Liver (tissue), 9 donors: ENCODE measurements around the gene DHX32. TPM values are rescaled to one million over a fixed set of nuclear protein-coding genes. Genes with fewer than 3 reads are reported as not detected.

Experiments
- DNase-seq: peaks from one replicate; pipeline ENCODE4 v3.0.0-alpha.2; 2017; ENCODE audit warnings: low spot score
- H3K27ac ChIP-seq, 2 donors: one replicate each; pipeline ENCODE4 v1.7.0; 2013; ENCODE audit warnings: inconsistent platforms in 2 of 2, low read length in 2 of 2, control low read depth in 1 of 2, low read depth in 1 of 2, mild to moderate bottlenecking in 1 of 2
- H3K27me3 ChIP-seq, 4 donors: one replicate each; pipeline versions ENCODE4 v1.6.1 to v1.7.0; 2013; ENCODE audit warnings: low read length in 3 of 4, inconsistent platforms in 1 of 4, mild to moderate bottlenecking in 1 of 4, moderate library complexity in 1 of 4; ENCODE audit not compliant: control insufficient read depth in 4 of 4, insufficient read depth in 4 of 4
- H3K36me3 ChIP-seq, 4 donors: one replicate each; pipeline versions ENCODE4 v1.6.1 to v1.7.0; 2013; ENCODE audit warnings: low read length in 3 of 4, mild to moderate bottlenecking in 3 of 4, low read depth in 1 of 4, moderate library complexity in 1 of 4; ENCODE audit not compliant: control insufficient read depth in 4 of 4, insufficient read depth in 3 of 4
- H3K4me1 ChIP-seq, 4 donors: one replicate each; pipeline versions ENCODE4 v1.6.1 to v1.7.0; 2013; ENCODE audit warnings: low read length in 3 of 4, mild to moderate bottlenecking in 3 of 4, moderate library complexity in 1 of 4; ENCODE audit not compliant: control insufficient read depth in 4 of 4, insufficient read depth in 4 of 4
- H3K4me3 ChIP-seq, 3 donors: one replicate each; pipeline versions ENCODE4 v1.6.1 to v1.7.0; 2013; ENCODE audit warnings: low read length in 3 of 3, control low read depth in 1 of 3, low read depth in 1 of 3, mild to moderate bottlenecking in 1 of 3
- H3K9ac ChIP-seq, 2 donors: one replicate each; pipeline ENCODE4 v1.7.0; 2013; ENCODE audit warnings: low read length in 2 of 2, mild to moderate bottlenecking in 2 of 2, moderate library complexity in 2 of 2, control low read depth in 1 of 2, low read depth in 1 of 2
- H3K9me3 ChIP-seq, 4 donors: one replicate each; pipeline versions ENCODE4 v1.6.1 to v1.7.0; 2013; ENCODE audit warnings: low read length in 3 of 4; ENCODE audit not compliant: control insufficient read depth in 4 of 4
- CTCF ChIP-seq: fragments of 150-350 bp; IDR thresholded peaks from 2 replicates; pipeline ENCODE4 v1.5.1; 2017; ENCODE audit warnings: improper control_type of control experiment, low read depth, low read length; ENCODE audit not compliant: missing input control
- EGR1 ChIP-seq, 2 donors: IDR thresholded peaks; 2 replicates each; pipeline ENCODE4 v1.6.1; 2016 to 2018; ENCODE audit warnings: antibody characterized with exemption in 2 of 2, low read depth in 2 of 2
- FOXA1 ChIP-seq: IDR thresholded peaks from 2 replicates; pipeline ENCODE4 v1.6.1; 2016; ENCODE audit warnings: antibody characterized with exemption
- FOXA2 ChIP-seq: IDR thresholded peaks from 2 replicates; pipeline ENCODE4 v1.6.1; 2016; ENCODE audit warnings: antibody characterized with exemption
- GABPA ChIP-seq, 2 donors: IDR thresholded peaks in 1 of 2; conservative IDR thresholded peaks in 1 of 2; 2 replicates each; pipeline ENCODE4 v1.6.1; 2016; ENCODE audit warnings: antibody characterized with exemption in 2 of 2, mild to moderate bottlenecking in 1 of 2, moderate library complexity in 1 of 2
- HNF4G ChIP-seq: IDR thresholded peaks from 2 replicates; pipeline ENCODE4 v1.6.1; 2016; ENCODE audit warnings: antibody characterized with exemption
- JUND ChIP-seq, 2 donors: IDR thresholded peaks; 2 replicates each; pipeline ENCODE4 v1.6.1; 2016; ENCODE audit warnings: antibody characterized with exemption in 2 of 2
- MAX ChIP-seq: IDR thresholded peaks from 2 replicates; pipeline ENCODE4 v1.6.1; 2016; ENCODE audit warnings: antibody characterized with exemption
- NR2F2 ChIP-seq: IDR thresholded peaks from 2 replicates; pipeline ENCODE4 v1.6.1; 2016; ENCODE audit warnings: antibody characterized with exemption
- RAD21 ChIP-seq, 2 donors: IDR thresholded peaks; 2 replicates each; pipeline ENCODE4 v1.6.1; 2016; ENCODE audit warnings: antibody characterized with exemption in 2 of 2, mild to moderate bottlenecking in 2 of 2
- RXRA ChIP-seq, 2 donors: IDR thresholded peaks; 2 replicates each; pipeline ENCODE4 v1.6.1; 2017 to 2018; ENCODE audit warnings: antibody characterized with exemption in 2 of 2, mild to moderate bottlenecking in 1 of 2
- SP1 ChIP-seq: IDR thresholded peaks from 2 replicates; pipeline ENCODE4 v1.6.1; 2018; ENCODE audit warnings: antibody characterized with exemption, mild to moderate bottlenecking
- YY1 ChIP-seq: IDR thresholded peaks from 2 replicates; pipeline ENCODE4 v1.6.1; 2016; ENCODE audit warnings: antibody characterized with exemption, mild to moderate bottlenecking
- ZBTB33 ChIP-seq: IDR thresholded peaks from 2 replicates; pipeline ENCODE4 v1.6.1; 2016; ENCODE audit warnings: antibody characterized with exemption
- WGBS: extraction: QIAGEN DNeasy Blood & Tissue Kit; methylation state at CpG from one replicate; pipeline ENCODE4 v1.1.7; 2013; 5-methylcytosine and 5-hydroxymethylcytosine counted together
- polyA plus RNA-seq, 2 donors: library from polyadenylated mRNA; stranded (reverse) in 1 of 2; unstranded in 1 of 2; fragments of 200-250 nt in 1 of 2; fragments of >200 nt in 1 of 2; fragmentation: Nextera tagmentation in 1 of 2; extraction: Ambion mirVana in 1 of 2; gene quantifications; one replicate each; pipeline versions ENCODE4 v1.2.1 to v1.2.3, GENCODE V29; 2013 to 2015
- total RNA-seq, 2 donors: library from RNA; depleted of rRNA; stranded (reverse); fragments of >200 nt; gene quantifications; one replicate each; pipeline ENCODE4 v1.2.3, GENCODE V29; 2014
- donor health status: healthy.
- donor health status: healthy.
- donor health status: healthy.
- donor health status: healthy.
- donor health status: healthy.

DHX32 gene
- total and polyA plus RNA-seq, 4 donors, result 8.3 to 20.2 (median 10.2) TPM

GRCh38 chr10:125795637-125796190 lies 85.4 kb downstream of the DHX32 start (continued):
- TF ChIP-seq MAX (no peak), CTCF (no peak), RXRA (IDR thresholded peaks at IDR 0.05) (no peak), FOXA2 (no peak), EGR1 (IDR thresholded peaks at IDR 0.05; ENCODE audit: low read depth in 2 of 2) (no peak), HNF4G (no peak)

- WGBS, result 93% methylated on average over 2 of the region's 2 CpGs
- Histone ChIP-seq H3K27me3 (no peaks in the 10 kb centered on the region), H3K27ac (no peak overlapping the region), H3K9ac (no peak overlapping the region), H3K36me3 (peaks cover 7 to 60% (median 41%) of the 10 kb centered on the region in 4 donors), H3K4me3 (no peak overlapping the region), H3K4me1 (no peaks in the 10 kb centered on the region), H3K9me3 (no peaks in the 10 kb centered on the region)
- DNase-seq, result no peak
- TF ChIP-seq CTCF (no peak), ZBTB33 (no peak), RAD21 (IDR thresholded peaks at IDR 0.05) (no peak), EGR1 (IDR thresholded peaks at IDR 0.05; ENCODE audit: low read depth in 2 of 2) (no peak), NR2F2 (no peak), HNF4G (no peak), SP1 (no peak), MAX (no peak), RXRA (IDR thresholded peaks at IDR 0.05) (no peak), FOXA1 (no peak), YY1 (no peak), JUND (IDR thresholded peaks at IDR 0.05) (no peak), GABPA (IDR thresholded peaks at IDR 0.05 in 1 of 2, conservative IDR thresholded peaks at IDR 0.05 in 1 of 2) (no peak)
These were observed 86.0 kb downstream of the DHX32 start for GRCh38 chr10:125795128-125795527.
